B cell (primary cell): Measurements from ENCODE around the gene RNPEPL1.

Source experiments
- CTCF ChIP-seq: fragments of 200-600 bp; IDR thresholded peaks from one replicate; pipeline ENCODE4 v1.8.0; 2022; ENCODE audit warnings: antibody characterized with exemption, mild to moderate bottlenecking
- EZH2 ChIP-seq: IDR thresholded peaks from 2 replicates; pipeline ENCODE4 v1.6.1; 2012; ENCODE audit warnings: borderline replicate concordance, low read depth, mild to moderate bottlenecking, moderate library complexity, low read length; ENCODE audit not compliant: insufficient read depth, poor library complexity, severe bottlenecking

GRCh38 chr2:240601061-240601830, 33.0 kb downstream of the RNPEPL1 start:
- TF ChIP-seq CTCF (no peak), EZH2 (no peak)
